Omental fat pad (tissue), 4 donors: ENCODE results near the gene CRYBG2. TPM values are rescaled to one million over a fixed set of nuclear protein-coding genes. Genes with fewer than 3 reads are reported as not detected.
A peak's percentile ranks its signal among the peaks of the same experiment; 100 is the strongest.
"Not testable (repeated sequence)": the region's sequence is repeated elsewhere in the genome, so short reads cannot be mapped to it uniquely, and the experiment has no call there.

ENCODE experiments used
- ATAC-seq: fragments of 150-250 bp; one replicate; pipeline ENCODE4 v1.9.1; 2016; ENCODE audit warnings: mild to moderate bottlenecking, moderate library complexity; ENCODE audit not compliant: low FRiP score
- DNase-seq: peaks from one replicate; pipeline ENCODE4 v3.0.0-alpha.2; 2019; ENCODE audit warnings: low spot score
- CTCF ChIP-seq, 3 donors: fragments of 450-650 bp; IDR thresholded peaks; one replicate each; pipeline ENCODE4 v1.5.1; 2016 to 2017; ENCODE audit warnings: antibody characterized with exemption in 3 of 3, mild to moderate bottlenecking in 3 of 3, moderate library complexity in 2 of 3
- total RNA-seq, 4 donors: library from RNA; depleted of rRNA; stranded (reverse); fragments of >200 nt; gene quantifications; one replicate each; pipeline ENCODE4 v1.1.0, GENCODE V29; 2016

Gene CRYBG2
- total RNA-seq, 4 donors from 2014 or later: not detected

GRCh38 chr1:26314501-26314900 lies 39.4 kb downstream of the CRYBG2 start:
- ATAC-seq (no peak), DNase-seq (no peak)
- TF ChIP-seq CTCF (IDR thresholded peaks at IDR 0.05): no peak

GRCh38 chr1:26307966-26308899 lies 45.7 kb downstream of the CRYBG2 start:
- not testable (repeated sequence) for ATAC-seq, DNase-seq

- DNase-seq (no peak), ATAC-seq (no peak)
- TF ChIP-seq CTCF (IDR thresholded peaks at IDR 0.05): no peak
Measured at GRCh38 chr1:26307363-26307781, 46.6 kb downstream of the CRYBG2 start.

GRCh38 chr1:26306290-26307229 lies 47.4 kb downstream of the CRYBG2 start, which contains the start of gene UBXN11:
Gene UBXN11, minus strand, starts transcription at chr1:26306636. Its CDS starts 3,753 bp downstream, at chr1:26302883.
- ATAC-seq: peak; percentile 99
- peak; percentile 71 for DNase-seq
- no peak for TF ChIP-seq CTCF (IDR thresholded peaks at IDR 0.05)

GRCh38 chr1:26305667-26306289 lies 48.2 kb downstream of the CRYBG2 start:
- DNase-seq: no peak
- TF ChIP-seq CTCF (IDR thresholded peaks at IDR 0.05): no peak
- ATAC-seq: peak; percentile 9

- ATAC-seq (no peak), DNase-seq (no peak)
- TF ChIP-seq CTCF (IDR thresholded peaks at IDR 0.05): no peak
Measured at GRCh38 chr1:26302733-26303405, 51.1 kb downstream of the CRYBG2 start.
